Gastrocnemius medialis (tissue), 4 donors: ENCODE measurements around the gene SLC16A3.

Experiments used
- POLR2A ChIP-seq, 2 donors: fragments of 450-650 bp; IDR thresholded peaks; one replicate each; pipeline ENCODE4 v1.6.1; 2017; ENCODE audit warnings: antibody characterized with exemption in 2 of 2, mild to moderate bottlenecking in 2 of 2, moderate library complexity in 2 of 2
- TF ChIP-seq, protein P1 (sequence below), 5 experiments: fragments of 450-650 bp in 3 of 5; fragments of 200-600 bp in 2 of 5; sonication (generic) in 2 of 5; IDR thresholded peaks in 4 of 5; conservative IDR thresholded peaks in 1 of 5; 1 replicate in 4 of 5; 2 replicates in 1 of 5; pipeline ENCODE4 v1.5.1; 2016 to 2019; ENCODE audit warnings: antibody characterized with exemption in 5 of 5, mild to moderate bottlenecking in 3 of 5, moderate library complexity in 3 of 5

DNA sequence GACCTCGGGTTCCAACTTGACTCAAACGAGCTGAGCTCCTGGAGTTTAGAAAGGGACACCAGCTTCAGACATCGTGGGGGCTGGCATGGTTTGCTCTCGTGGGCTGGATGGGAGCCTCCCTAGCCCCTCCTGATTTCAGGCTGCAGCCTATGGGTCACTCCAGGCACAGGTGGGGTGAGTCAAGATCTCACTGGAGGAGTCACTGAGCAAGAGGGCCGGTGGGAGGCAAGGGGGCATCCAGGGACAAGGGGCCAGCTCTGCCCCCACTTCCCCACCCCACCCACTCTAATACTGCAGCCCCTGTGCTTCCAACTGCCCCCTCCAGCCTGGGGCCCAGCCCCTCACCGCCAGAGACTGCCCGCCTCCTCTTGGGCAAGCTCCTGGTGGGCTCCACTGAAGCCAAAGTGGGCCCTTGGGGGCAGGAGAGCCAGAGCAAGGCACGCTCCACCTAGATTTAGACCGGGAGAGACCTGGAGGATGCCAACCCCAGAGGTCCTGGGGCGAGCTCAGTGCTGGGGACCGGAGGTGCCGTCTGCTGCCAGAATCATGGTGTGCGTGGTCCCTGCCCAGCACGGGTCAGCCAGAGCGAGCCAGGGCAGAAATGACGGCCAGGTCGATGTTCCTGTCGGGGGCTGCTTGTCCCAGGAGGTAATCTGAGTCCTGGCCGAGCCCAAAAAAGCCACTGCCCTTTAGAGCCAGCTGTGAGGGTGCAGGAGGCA lies 6.4 kb downstream of the SLC16A3 start:
- TF ChIP-seq, protein P1, sequence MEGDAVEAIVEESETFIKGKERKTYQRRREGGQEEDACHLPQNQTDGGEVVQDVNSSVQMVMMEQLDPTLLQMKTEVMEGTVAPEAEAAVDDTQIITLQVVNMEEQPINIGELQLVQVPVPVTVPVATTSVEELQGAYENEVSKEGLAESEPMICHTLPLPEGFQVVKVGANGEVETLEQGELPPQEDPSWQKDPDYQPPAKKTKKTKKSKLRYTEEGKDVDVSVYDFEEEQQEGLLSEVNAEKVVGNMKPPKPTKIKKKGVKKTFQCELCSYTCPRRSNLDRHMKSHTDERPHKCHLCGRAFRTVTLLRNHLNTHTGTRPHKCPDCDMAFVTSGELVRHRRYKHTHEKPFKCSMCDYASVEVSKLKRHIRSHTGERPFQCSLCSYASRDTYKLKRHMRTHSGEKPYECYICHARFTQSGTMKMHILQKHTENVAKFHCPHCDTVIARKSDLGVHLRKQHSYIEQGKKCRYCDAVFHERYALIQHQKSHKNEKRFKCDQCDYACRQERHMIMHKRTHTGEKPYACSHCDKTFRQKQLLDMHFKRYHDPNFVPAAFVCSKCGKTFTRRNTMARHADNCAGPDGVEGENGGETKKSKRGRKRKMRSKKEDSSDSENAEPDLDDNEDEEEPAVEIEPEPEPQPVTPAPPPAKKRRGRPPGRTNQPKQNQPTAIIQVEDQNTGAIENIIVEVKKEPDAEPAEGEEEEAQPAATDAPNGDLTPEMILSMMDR (IDR thresholded peaks at IDR 0.05 in 4 of 5, conservative IDR thresholded peaks at IDR 0.05 in 1 of 5), result no peak
- no peak for TF ChIP-seq POLR2A (IDR thresholded peaks at IDR 0.05)
